ENCODE data around the gene ARID3A.

Gene ARID3A

DNA sequence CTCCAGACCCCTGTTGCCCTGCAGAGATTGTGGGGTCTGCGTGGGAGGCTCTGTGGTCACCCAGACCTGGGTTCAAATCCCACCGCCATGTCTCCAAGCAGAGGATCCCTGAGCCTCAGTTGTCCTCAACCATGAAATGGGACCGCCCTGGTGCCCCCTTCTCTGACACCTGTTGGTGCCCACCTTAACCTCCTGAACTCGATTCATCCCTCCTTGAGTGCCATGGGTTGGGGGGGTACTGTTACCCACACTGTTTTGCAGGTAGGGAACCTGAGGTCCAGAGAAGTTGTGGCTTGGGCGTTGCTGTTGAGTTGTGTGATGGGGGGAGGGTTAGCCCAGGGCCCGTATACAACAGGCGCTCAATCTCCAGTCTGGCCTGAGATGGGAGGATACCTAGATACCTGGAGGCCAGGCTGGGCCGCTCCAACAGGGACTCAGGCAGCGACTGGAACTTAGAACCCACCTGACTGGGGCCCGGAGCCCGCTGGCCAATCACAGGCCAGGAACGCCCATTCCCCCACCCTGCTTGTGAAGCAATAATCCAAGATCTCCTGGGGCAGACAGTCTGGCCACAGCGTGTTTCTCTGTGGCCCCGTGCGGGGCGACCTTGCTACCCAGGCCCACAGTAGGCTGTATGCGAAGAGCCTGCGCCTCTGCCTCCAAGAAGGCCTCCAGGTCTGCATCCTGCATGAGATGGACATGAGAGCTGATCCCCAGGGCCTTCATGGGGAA, 2.8 kb downstream of the ARID3A start:
- TF ChIP-seq TAF1 (IDR thresholded peaks at IDR 0.05; ENCODE audit: low read depth, low read length) (no peak), SPI1 (IDR thresholded peaks at IDR 0.05; ENCODE audit: low read depth, low read length) (no peak), PAX5 (IDR thresholded peaks at IDR 0.05; ENCODE audit: insufficient read depth, low read length, severe bottlenecking) (no peak), POLR2AphosphoS5 (IDR thresholded peaks at IDR 0.05; ENCODE audit: low read depth, low read length) (no peak), POU2F2 (IDR thresholded peaks at IDR 0.05; ENCODE audit: low read depth, low read length) (no peak), POLR2A (IDR thresholded peaks at IDR 0.05; ENCODE audit: low read depth, low read length) (no peak)
- DNase-seq (ENCODE audit: insufficient read length, low spot score): no peak
- FAIRE-seq: no peak

DNA sequence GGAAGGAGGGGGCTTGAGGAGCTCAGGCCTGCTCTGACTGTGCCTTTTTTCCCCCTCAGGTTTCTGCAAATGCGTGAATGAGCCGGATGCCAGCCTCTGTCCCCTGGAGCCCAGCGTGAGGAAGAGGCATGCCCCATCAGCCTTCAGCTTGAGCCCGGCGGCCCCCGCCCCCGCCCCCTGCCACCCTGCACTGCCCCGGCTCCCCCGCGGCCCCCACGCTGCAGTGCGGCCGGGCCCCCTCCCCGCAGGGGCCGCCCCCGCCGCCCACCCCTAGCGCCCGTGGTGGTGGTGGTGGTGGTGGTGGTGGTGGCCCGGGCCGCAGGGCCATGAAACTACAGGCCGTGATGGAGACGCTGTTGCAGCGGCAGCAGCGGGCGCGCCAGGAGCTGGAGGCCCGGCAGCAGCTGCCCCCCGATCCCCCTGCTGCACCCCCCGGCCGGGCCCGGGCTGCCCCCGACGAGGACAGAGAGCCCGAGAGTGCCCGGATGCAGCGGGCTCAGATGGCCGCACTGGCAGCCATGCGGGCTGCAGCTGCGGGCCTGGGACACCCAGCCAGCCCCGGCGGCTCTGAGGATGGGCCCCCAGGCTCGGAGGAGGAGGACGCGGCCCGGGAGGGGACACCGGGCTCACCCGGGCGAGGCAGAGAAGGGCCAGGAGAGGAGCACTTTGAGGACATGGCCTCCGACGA, 3.5 kb downstream of the ARID3A start:
- FAIRE-seq (no peak), DNase-seq (ENCODE audit: insufficient read length, low spot score) (no peak)
- TF ChIP-seq PAX5 (IDR thresholded peaks at IDR 0.05; ENCODE audit: insufficient read depth, low read length, severe bottlenecking) (no peak), TAF1 (IDR thresholded peaks at IDR 0.05; ENCODE audit: low read depth, low read length) (no peak), POLR2A (IDR thresholded peaks at IDR 0.05; ENCODE audit: low read depth, low read length) (no peak), SPI1 (IDR thresholded peaks at IDR 0.05; ENCODE audit: low read depth, low read length) (no peak), POU2F2 (IDR thresholded peaks at IDR 0.05; ENCODE audit: low read depth, low read length) (no peak), POLR2AphosphoS5 (IDR thresholded peaks at IDR 0.05; ENCODE audit: low read depth, low read length) (no peak)

DNA sequence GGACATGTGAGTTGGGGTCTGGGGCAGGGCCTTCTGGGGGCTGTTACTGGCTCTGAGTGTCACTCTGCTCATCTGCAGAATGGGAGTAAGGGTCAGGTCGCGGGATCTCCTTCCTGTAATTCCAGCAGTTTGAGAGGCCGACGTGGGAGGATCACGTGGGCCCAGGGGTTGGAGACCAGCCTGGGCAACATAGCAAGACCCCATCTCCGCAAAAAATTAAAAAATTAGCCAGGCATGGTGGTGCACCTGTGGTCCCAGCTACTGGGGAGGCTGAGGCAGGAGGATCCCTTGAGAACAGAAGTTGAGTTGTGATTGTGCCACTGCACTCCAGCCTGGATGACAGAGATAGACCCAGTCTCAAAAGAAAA, 4.0 kb downstream of the ARID3A start:
- DNase-seq (ENCODE audit: insufficient read length, low spot score) (no peak), FAIRE-seq (no peak)
- TF ChIP-seq POLR2A (IDR thresholded peaks at IDR 0.05; ENCODE audit: low read depth, low read length) (no peak), PAX5 (IDR thresholded peaks at IDR 0.05; ENCODE audit: insufficient read depth, low read length, severe bottlenecking) (no peak), SPI1 (IDR thresholded peaks at IDR 0.05; ENCODE audit: low read depth, low read length) (no peak), TAF1 (IDR thresholded peaks at IDR 0.05; ENCODE audit: low read depth, low read length) (no peak), POU2F2 (IDR thresholded peaks at IDR 0.05; ENCODE audit: low read depth, low read length) (no peak), POLR2AphosphoS5 (IDR thresholded peaks at IDR 0.05; ENCODE audit: low read depth, low read length) (no peak)

DNA sequence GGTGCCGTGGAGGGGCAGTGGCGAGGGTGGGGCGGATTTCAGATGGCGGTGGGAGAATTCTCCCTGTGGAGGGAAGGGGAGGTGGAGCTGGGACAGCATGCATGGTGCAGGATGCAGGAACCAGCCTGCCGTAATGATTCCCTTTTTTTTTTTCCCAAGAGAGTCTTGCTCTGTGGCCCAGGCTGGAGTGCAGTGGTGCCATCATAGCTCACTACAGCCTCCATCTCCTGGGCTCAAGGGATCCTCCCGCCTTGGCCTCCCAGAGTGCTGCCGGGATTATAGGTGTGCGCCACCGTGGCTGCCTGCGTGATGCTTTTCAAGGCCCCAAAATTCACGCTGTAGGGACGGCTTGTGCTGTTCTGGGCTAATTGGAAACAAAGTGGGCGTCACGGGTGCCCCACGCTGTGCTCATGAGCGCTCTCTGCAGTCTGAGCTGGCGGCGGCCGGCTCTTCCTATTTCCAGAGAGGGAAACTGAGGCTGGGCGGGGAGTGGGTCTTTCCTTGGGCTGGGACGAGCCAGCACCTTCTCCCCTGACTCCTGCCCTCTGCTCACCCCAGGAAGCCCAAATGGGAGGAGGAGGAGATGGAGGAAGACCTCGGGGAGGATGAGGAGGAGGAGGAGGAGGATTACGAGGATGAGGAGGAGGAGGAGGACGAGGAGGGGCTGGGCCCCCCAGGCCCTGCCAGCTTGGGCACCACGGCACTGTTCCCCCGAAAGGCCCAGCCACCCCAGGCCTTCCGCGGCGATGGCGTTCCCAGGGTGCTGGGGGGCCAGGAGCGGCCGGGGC, 6.2 kb downstream of the ARID3A start:
- FAIRE-seq (no peak), DNase-seq (ENCODE audit: insufficient read length, low spot score) (no peak)
- no peak for TF ChIP-seq POLR2AphosphoS5 (IDR thresholded peaks at IDR 0.05; ENCODE audit: low read depth, low read length)

DNA sequence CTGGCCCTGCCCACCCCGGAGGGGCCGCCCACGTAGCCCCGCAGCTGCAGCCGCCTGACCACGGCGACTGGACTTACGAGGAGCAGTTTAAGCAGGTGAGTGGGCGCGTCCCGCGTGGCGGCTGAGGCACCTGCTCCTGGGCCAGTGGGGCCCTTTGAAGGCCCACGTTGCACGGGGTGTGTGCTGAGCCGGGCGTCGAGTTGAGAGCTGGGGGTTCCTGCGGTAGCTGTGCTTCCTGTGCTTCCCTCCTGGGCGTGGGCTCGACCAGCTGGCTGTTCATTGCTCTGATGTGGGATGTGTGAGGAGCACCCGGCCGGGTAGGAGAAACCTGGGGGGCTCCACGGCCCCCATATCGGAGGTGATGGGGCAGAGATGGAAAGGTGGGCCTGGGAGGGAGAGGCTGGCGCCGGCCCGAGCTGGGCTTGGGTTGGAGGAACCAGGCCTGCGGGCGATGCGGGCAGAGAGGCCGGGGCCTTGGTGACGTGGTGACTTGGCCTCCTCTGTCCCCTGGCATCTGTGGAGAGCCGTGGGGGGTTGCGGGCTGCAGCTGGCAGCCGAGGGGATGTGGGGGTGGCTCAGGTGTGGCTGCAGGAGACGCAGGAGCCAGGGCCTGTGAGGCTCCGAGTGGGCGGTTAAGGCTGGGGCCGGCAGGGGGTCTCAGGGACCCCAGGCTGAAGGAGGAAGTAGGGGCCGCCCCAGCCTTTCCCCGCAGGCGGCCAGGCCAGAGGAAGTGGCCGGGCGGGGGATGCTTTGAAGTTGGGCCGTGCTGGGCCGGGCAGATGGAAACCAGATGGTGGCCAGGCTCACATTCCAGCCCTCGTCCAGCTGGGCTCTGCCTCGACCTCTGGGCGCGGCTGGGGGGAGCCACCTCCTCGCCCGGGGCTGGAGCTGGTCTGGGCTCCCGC, 7.1 kb downstream of the ARID3A start:
- DNase-seq (ENCODE audit: insufficient read length, low spot score) (no peak), FAIRE-seq (peak; percentile 88)
- TF ChIP-seq TAF1 (IDR thresholded peaks at IDR 0.05; ENCODE audit: low read depth, low read length): peak; percentile 37; the same call in 1 of the 2 replicates
- no peak for TF ChIP-seq POLR2A (IDR thresholded peaks at IDR 0.05; ENCODE audit: low read depth, low read length)
- TF ChIP-seq PAX5 (IDR thresholded peaks at IDR 0.05; ENCODE audit: insufficient read depth, low read length, severe bottlenecking): no peak
- TF ChIP-seq POU2F2 (IDR thresholded peaks at IDR 0.05; ENCODE audit: low read depth, low read length): peak; percentile 28; the same call in 1 of the 2 replicates
- peak; percentile 56 for TF ChIP-seq SPI1 (IDR thresholded peaks at IDR 0.05; ENCODE audit: low read depth, low read length)

DNA sequence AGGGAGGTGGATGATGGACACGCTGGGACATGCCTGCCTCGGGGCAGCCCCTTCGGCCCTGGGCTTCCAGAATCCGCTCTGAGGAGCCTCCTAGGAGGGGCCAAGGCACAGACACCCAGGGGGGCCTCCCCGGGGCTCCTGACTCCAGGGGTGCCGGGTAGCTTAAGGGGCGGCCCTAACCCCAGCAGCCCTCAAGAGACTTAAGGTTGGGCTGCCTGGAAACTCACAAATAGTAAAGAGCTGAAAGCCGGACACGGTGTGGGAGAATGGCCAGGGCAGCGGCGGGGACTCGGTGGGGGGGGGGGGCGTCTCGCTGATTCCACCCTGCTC, 7.7 kb downstream of the ARID3A start:
- TF ChIP-seq SPI1 (IDR thresholded peaks at IDR 0.05; ENCODE audit: low read depth, low read length) (no peak), POLR2AphosphoS5 (IDR thresholded peaks at IDR 0.05; ENCODE audit: low read depth, low read length) (no peak), TAF1 (IDR thresholded peaks at IDR 0.05; ENCODE audit: low read depth, low read length) (no peak), POU2F2 (IDR thresholded peaks at IDR 0.05; ENCODE audit: low read depth, low read length) (no peak), PAX5 (IDR thresholded peaks at IDR 0.05; ENCODE audit: insufficient read depth, low read length, severe bottlenecking) (no peak)
- FAIRE-seq (no peak), DNase-seq (ENCODE audit: insufficient read length, low spot score) (no peak)

DNA sequence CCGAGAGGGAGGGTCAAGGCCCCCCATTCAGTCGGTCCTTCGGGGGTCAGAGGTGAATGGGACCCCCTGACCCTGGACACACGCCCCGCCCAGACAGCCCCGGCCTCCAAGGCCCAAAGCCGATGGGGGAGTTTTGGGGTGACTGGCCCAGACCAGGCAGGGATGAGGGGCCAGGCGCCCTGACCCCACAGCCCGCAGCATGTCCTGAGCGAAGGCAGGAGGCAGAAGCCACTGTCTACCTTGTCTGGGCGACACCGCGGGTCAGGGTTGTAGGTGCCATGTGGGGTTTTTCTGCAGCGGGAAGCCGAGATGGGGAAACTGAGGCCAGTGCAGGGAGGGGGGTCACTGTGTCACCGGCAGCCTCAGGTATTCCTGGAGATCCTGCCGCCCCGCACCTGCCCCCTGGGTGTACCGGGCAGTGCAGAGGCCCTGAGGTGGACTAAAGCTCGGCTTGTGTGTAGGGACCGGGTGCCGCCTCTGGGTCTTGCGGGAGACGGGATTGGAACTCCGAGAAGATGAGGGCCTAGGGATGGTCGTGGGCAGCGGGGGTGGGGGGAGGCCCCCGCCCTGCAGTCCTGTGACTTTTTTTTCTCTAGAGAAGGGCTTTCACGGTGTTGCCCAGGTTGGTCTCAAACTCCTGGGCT, 8.5 kb downstream of the ARID3A start:
- TF ChIP-seq POLR2AphosphoS5 (IDR thresholded peaks at IDR 0.05; ENCODE audit: low read depth, low read length) (no peak), SPI1 (IDR thresholded peaks at IDR 0.05; ENCODE audit: low read depth, low read length) (no peak), POLR2A (IDR thresholded peaks at IDR 0.05; ENCODE audit: low read depth, low read length) (no peak), PAX5 (IDR thresholded peaks at IDR 0.05; ENCODE audit: insufficient read depth, low read length, severe bottlenecking) (no peak), TAF1 (IDR thresholded peaks at IDR 0.05; ENCODE audit: low read depth, low read length) (no peak)
- FAIRE-seq (peak; percentile 59), DNase-seq (ENCODE audit: insufficient read length, low spot score) (no peak)

DNA sequence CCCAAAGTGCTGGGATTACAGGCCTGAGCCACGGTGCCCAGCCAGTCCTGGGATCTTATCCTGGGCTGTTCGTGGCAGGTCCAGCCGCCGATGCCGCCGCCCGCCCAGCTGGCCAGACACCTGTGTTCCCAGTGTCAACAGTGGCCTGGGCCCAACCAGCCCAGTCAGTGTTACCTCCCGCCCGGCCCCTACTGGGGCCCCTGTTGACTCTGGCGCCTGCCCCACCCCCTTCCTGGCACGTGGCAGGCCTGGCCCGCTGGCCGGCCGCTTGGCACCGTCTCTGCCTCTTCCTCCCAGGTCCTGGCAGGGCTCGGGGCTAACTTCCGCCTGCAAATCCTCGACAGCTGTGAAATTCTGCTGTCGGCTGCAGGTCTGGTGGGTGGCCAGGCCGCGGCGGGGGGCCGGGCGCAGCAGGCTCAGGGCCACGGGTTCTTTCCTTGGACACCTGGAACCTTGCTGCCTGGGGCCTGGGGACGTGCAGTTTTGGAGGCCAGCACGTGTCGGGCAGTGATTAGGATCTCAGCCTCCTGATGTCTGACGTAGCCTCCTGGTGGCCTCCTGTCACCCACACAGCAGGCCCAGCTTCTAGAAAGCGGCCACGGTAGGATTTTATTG, 9.1 kb downstream of the ARID3A start:
- TF ChIP-seq PAX5 (IDR thresholded peaks at IDR 0.05; ENCODE audit: insufficient read depth, low read length, severe bottlenecking) (no peak), POU2F2 (IDR thresholded peaks at IDR 0.05; ENCODE audit: low read depth, low read length) (no peak), TAF1 (IDR thresholded peaks at IDR 0.05; ENCODE audit: low read depth, low read length) (no peak), SPI1 (IDR thresholded peaks at IDR 0.05; ENCODE audit: low read depth, low read length) (no peak), POLR2A (IDR thresholded peaks at IDR 0.05; ENCODE audit: low read depth, low read length) (no peak), POLR2AphosphoS5 (IDR thresholded peaks at IDR 0.05; ENCODE audit: low read depth, low read length) (no peak)
- DNase-seq (ENCODE audit: insufficient read length, low spot score): no peak
- no peak for FAIRE-seq
